WTC11 (cell line): Measurements from ENCODE around the gene MAPKAP1.

Source experiments
- CTCF ChIP-seq: fragments of 200-600 bp; IDR thresholded peaks from 2 replicates; pipeline ENCODE4 v1.8.0; 2022; ENCODE audit warnings: antibody characterized with exemption
- TP53 ChIP-seq: sonication (generic); formaldehyde crosslinking; IDR thresholded peaks from 2 replicates; pipeline ENCODE4 v1.8.1; 2023; ENCODE audit warnings: mild to moderate bottlenecking, missing genetic modification reagents

- TF ChIP-seq TP53 (CRISPR knock-in tag) (no peak), CTCF (no peak)
These were observed 68.0 kb downstream of the MAPKAP1 start for GRCh38 chr9:125639057-125639456.
